NCI-H146 (cell line): ENCODE data around the gene ZNF667.

Source experiments
- DNase-seq: peaks from one replicate; lab custom pipeline; 2025; lab: John Stamatoyannopoulos, UW

The ZNF667 gene

DNA sequence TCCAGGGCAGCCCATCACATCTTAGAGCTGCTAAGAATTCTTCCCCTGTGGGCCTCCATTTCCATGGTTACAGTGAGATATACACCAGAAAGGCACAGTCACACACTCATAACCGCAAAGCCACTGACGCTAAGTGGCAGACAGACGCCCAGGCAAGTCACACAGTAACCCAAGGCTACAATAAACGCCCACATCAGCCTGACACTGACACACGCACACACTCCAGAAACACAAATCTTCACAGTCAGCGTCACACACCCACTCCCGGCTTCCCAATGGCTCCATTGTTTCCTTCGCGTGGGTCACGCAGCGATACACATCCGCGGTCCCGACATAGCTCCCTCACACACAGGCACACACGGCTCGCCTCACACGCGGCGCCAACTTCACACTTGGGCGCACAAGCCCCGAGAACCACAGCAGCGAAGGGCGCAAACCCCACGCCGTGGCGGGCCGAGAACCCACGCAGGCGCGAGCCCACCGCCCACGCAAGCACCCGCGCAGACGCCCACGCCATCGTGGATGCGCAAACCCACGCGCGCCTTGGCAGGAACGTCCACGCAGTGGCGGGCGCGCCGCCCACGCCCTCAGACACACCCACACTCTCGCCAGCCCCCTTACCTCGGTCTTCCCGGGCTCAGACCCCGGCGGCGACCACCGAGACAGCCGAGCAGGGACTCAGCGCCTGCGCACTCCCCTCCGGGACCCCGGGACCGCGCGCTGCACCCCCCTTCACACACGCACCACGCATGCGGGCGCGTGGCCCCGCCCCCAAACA lies at the start of gene ZNF667:
TSS of gene ZNF667 (minus strand) at position 695 of the 778 bp plus-strand sequence. CDS start 14,975 bp downstream, outside the sequence.
- DNase-seq, result no peak

DNA sequence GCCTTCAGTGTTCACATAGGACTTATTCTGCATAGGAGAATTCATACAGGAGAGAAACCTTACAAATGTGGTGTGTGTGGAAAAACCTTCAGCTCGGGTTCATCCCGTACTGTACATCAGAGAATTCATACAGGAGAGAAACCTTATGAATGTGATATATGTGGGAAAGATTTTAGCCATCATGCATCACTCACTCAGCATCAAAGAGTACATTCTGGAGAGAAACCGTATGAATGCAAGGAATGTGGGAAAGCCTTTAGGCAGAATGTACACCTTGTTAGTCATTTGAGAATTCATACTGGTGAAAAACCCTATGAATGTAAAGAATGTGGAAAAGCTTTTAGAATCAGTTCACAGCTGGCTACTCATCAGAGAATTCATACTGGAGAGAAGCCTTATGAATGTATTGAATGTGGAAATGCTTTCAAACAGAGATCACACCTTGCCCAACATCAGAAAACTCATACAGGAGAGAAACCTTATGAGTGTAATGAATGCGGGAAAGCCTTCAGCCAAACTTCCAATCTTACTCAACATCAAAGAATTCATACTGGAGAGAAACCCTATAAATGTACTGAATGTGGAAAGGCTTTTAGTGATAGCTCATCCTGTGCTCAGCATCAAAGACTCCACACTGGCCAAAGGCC lies 48.2 kb upstream of the ZNF667 start:
- DNase-seq, result no peak

DNA sequence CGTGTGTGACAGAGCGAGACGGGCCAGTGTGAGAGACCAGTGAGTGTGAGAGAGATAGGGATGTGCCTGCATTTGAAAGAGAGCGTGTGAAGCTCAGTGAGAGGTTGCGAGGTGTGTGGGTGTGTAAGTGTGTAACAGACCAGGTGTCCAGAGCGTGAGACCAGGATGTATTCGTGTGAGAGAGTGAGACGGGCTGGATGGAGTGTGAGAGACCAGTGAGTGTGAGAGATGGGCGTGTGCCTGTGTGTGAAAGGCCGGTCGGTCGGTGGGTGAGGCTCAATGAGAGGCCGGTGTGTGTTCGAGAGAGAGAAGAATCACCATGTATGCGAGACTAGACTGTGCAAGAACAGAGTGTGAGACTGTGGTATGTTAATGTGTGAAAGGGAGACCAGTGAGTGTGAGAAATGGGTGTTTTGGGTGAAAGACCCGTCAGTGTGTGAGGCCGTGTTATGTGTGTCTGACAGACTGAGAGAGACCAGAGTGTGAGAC lies 31.2 kb upstream of the ZNF667 start:
- DNase-seq, result no peak

DNA sequence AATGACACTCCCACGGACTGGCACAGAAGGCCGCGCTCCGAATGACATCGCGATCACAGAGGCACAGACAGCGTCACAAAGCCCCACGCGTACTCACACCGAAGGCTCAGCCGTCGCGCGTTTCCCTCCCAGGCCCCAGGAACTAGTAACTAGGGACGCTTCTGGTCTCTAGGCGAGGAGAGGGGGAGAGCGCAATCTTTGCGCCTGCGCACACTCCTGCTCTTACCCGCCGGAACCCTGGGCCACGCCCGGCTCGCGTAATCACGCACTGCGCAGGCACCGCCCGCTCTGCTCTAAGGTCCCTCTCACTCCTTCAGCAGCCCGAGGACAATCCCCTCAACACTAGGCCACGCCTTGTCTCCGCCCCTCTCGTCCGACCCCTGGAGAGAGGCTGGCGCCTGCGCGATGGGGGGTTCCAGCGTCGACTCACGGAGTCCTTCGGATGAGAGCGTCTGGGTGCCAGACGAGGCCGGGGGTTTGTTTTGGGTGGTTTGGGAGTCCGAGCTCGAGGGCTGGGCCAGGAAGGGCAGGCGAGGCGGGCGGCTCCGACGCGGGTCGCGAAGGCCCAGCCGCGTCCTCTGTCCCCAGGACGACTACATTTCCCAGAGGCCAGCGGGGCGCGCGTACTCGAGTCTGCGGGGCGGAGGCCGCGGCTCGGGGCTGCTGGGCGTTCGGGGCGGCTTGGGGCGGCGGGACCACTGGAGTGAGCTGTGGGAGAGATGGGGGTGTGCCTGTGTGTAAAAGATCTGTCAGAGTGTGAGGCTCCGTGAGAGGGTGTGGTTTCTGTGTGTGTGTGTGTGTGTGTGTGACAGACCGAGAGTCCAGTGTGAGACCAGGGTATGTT lies 30.5 kb upstream of the ZNF667 start, which contains the start of gene ZNF471:
TSS of gene ZNF471 (plus strand) at position 410 of the 844 bp plus-strand sequence. CDS start 3,717 bp downstream, outside the sequence.
- peak; percentile 92 for DNase-seq

DNA sequence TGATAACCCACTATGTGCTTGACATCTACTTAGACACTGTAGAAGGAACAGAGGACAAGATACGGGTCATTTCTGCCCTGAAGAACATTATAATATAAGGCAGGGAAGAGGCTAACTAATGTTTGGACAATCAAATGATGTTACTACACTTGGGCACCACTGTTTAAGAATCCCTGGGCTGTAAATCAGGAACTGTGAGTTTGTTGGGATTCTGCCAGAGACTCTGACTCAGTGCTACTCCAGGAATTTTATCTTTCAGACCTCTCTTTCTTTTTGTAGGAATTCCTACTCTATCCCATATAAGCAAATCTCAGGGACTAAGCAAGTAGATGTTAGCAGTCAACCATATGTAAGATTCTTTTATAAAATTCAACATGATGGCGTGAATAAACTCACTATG lies 27.4 kb upstream of the ZNF667 start:
- no peak for DNase-seq

DNA sequence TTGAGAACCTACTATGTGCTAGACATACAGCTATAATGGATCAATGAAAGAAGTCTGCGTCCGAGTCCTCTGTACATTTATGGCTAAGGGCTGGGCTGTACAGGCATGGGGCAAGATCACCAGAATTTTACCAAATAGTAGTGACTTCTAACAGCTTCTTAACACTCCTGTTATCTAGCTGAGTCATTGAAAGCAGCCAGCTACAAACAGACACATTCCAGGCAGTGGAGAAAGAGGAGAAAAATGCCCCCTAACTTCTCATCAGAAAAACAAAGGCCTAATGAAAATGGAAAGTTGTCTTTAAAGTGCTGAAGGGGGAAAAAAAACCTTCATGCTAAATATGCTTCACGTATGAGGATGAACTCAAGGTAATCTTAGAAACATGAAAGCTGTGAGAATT lies 14.3 kb upstream of the ZNF667 start:
- DNase-seq, result no peak

DNA sequence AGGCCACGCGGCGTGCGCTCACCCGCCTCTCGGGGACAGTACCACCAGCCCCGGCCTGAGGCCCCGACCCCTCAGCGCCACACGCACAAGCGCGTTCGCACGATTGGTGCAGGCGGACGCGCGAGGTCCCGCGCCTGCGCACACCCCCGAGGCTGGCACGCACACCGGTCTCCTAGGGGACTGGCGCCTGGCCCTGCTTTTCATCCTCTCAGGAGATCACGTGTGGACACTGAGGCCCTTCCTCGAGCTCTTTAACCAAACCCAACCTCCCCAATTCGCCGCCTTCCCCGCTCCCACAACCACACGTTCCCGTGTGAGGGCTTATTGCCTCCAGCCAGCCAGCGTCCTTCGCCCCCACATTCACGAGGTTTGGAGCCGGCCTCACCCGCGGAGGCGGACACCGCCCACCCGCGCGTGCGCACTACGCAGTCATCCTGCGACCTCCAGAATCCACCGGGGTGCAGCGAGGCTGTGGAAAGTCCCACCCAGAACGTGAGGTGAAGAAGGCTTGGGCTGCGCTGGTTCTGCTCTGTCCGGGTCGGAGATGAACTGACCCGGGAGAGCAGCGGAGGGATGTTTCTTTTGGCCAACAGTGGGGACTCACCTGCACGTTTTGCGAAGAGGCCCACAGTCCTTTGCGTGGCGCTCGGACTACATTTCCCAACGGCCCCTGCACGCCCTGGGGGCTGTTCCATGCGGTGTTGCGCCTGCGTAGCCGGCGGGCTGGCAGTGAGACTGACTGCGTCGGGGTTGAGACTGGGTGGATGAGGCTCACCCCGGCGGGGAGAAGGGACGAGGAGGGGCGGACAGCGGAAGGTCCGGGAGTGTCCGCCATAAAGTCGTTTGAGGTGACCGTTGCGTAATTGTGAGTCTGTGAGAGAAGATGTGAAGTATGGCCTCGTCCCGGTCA lies 539 bp upstream of the ZNF667 start:
- peak; percentile 59 for DNase-seq

DNA sequence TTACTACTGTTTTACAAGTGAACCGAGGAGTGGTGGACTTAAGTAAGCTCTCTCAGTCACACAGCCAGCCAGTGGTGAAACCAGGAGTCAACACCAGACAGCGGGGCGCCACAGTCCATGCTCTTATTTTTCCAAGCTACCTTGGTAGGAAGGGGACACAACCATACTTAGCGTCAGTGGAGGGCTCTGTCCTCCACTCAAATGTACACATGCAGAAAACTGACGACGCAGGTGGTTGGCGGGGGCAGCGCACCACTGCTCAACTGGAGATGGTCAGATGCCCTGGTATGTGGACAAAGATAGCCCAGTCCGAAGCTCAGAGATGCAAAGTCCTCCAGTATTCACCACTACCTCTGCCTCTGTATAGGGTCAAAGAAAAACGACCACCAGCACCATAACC lies 1.1 kb downstream of the ZNF667 start:
- DNase-seq, result no peak

DNA sequence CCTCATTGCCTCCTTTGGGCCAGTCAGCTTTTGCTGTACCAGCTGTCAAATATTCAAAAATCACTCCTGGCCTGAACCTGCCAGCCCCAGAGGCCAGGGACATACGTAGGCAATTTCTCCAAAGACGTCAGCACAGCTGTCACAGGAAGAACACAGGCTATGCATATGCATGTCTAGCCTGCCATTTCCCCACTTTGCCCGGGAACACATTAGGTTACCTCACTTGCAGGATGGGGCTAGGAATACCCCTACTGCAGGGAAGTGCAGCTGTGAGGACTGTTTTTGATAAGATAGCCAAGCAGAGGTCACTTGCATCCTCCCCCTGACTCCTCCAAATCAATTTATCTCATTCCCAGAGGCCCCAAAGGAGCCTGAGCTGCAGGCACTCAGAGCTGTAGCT lies 2.8 kb downstream of the ZNF667 start:
- no peak for DNase-seq

DNA sequence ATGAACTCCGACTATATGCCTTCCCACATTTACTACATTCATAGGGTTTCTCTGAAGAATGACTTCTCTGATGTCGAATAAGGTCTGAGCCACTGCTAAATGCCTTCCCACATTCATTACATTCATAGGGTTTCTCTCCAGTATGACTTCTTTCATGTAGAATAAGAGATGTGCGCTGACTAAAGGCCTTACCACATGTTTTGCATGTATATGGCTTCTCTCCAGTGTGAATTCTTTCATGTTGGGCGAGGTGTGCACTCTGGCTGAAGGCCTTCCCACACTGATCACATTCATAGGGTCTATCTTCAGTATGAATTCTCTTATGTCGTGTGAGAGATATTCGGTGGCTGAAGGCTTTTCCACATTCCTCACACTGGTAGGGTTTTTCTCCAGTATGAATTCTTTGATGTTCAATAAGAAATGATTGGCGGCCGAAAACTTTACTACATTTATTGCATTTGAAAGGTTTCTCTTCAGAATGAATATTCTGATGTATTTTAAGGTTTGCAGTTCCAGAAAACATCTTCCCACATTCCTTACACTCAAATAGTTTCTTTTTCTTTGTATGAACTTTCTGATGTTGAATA lies 35.8 kb downstream of the ZNF667 start:
- DNase-seq, result no peak

DNA sequence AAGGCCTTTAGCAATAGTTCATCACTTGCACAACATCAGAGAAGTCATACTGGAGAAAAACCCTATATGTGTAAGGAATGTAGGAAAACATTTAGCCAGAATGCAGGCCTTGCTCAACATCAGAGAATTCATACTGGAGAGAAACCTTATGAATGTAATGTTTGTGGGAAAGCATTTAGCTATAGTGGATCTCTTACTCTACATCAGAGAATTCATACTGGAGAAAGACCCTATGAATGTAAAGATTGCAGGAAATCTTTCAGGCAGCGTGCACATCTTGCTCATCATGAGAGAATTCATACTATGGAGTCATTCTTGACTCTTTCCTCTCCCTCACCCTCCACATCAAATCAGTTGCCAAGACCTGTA lies 53.2 kb downstream of the ZNF667 start:
- DNase-seq, result no peak

DNA sequence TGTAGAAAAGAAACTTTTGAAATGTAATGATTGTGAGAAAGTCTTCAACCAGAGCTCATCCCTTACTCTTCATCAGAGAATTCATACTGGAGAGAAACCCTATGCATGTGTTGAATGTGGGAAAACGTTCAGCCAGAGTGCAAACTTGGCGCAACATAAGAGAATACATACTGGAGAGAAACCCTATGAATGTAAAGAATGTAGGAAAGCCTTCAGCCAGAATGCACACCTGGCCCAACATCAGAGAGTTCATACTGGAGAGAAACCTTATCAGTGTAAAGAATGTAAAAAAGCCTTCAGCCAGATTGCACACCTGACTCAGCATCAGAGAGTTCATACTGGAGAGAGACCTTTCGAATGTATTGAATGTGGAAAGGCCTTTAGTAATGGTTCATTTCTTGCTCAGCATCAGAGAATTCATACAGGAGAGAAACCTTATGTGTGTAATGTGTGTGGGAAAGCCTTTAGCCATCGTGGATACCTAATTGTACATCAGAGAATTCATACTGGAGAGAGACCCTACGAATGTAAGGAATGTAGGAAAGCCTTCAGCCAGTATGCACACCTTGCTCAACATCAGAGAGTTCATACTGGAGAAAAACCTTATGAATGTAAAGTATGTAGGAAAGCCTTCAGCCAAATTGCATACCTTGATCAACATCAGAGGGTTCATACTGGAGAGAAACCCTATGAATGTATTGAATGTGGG lies 53.7 kb downstream of the ZNF667 start:
- DNase-seq, result no peak

DNA sequence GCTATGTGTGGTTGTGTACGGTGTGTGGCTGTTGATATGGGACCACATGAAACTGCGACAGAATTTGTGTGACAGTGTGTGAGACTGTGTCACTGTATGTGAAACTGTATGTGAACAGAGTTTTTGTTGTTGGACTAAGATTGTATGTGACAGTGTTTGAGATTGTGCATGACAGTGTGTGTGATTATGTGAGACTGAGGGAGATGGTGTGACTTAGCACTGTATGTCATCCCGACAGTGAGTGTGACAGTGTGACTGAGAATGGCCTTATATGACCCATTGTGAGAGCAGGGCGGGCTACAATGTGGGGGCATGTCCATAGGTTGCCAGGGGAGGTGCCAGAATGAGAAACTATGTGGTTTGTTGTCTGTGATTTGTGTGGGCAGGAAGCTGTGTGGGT lies 72.1 kb downstream of the ZNF667 start:
- no peak for DNase-seq

DNA sequence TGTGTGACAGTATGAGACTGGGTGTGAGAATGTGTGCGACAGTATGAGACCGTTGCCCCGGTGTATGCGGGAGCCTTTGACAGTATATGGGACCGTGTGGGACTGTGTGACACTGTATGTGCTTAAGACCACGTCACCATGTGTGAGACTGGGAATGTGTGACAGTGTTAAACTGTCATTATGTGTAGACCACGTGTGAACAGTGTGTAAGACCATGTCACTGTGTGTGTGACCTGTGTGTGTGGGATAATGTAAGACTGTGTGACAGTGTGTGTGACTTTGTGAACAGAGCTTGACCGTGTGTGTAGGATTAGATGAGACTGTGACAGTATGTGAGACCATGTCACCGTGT lies 72.5 kb downstream of the ZNF667 start:
- no peak for DNase-seq

DNA sequence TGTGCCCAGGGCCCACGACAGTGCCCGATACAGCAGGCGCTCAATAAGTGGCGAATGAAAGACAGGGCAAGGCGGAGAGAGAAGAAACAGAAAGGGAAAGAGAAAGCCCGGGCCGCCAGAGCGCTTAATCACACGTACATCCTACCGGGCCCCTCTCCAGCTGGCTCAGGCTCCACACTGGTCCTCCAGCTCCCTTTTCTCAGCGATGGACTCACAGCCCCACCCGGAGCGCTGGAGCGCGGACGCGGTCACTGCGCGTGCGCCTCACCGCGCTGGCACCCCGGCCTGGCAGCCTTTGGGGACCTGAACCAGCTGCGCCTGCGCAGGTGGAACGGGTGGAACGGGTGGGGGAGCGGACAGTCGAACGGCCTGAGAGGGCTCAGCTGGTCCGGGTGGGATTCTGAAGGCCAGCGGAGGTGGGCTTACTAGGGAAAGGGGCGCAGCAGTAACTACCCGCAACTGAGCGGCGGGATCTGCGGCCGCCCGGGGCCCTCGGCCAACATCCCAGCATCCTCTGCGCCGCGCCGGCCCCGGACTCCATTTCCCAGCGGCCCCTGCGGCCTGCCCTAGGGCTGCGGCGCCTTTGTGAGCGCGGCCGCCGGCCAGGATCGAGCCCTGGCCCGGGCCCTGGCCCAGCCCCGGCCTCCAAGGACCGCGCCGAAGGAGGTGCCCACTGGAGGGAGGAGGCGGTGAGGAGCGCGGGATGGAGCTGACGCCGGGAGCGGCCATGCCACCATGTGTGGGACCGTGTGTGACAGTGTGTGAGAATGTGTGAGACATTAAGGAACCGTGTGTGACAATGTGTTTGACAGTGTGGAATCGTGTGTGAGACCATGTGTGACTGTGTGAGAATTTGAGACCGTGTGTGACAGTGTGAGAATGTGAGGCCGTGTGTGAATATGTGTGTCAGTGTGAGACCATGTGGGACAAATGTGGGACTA lies 73.1 kb downstream of the ZNF667 start, which contains the start of gene ZNF583:
TSS of gene ZNF583 (plus strand) at position 569 of the 941 bp plus-strand sequence. CDS start 2,783 bp downstream, outside the sequence.
- DNase-seq, result peak; percentile 93

DNA sequence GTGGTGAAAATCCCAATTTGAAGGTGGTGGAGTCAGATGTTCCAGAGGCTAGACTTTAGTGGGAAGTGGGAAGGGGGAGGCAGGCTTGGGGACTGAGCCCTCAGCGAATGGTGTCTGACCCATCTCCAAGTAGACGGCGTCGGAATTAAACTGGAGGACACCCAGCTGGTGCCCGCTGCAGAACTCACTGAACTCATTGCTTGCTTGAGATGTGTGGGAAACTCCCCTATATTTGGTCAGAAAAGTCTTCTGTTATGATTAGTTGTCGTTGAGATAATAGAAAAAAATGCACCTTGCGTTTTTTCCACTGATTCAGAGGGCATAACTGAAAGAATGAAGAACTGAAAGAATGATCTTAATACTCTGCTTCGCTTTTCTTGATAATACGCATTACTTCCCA lies 73.9 kb downstream of the ZNF667 start:
- DNase-seq, result no peak

DNA sequence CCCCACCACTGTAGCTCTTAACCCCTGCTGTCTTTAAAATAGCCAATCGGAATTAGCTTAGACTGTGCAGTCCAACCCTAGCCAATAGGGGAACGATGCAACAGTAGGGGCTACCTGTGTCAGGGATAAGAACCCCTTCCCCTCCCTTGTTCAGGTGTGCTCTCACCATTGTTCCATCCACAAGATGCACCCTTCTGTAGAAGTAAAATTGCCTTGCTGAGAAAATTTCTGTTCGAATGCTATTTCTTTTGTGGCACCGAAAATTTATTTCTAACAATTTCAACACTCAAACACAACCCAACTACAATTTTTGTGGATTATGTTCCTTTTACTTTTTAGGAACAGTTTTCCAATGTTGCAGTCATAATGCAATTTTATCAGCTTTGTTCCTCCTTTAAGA lies 76.7 kb downstream of the ZNF667 start:
- DNase-seq, result no peak

DNA sequence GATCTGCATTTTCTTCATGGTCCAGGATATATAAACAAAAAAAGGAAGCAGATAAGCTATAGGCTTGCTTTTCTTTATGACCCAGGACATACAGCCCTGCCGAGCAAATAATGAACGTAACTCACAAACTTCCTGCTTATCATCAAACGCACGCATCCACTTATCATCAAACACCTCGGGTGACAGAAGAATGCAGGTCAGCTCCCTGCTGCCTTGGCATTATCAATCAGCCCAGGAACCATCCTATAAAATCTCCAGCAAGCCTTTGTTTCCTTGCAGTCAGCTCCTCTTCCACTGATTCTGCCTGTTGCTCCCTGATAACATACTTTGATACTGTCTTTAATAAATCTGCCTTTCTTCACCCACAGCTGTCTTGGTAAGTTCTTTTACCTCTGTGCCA lies 78.3 kb downstream of the ZNF667 start:
- DNase-seq, result no peak
